Endothelial cell of umbilical vein (primary cell): ENCODE results near the gene MRPL57. TPM values are rescaled to one million over a fixed set of nuclear protein-coding genes. Genes with fewer than 3 reads are reported as not detected.
"Not testable (repeated sequence)": the region's sequence is repeated elsewhere in the genome, so short reads cannot be mapped to it uniquely, and the experiment has no call there.

Experiments
- BruUV-seq: library from RNA; stranded (reverse); fragments of 400-500 nt; replicated peaks from 2 replicates; lab custom pipeline; 2021; lab: Mats Ljungman, UMichigan
- CTCF ChIA-PET: fragments of 300-600, 350-600 bp; sonication (Branson Sonifier 250); formaldehyde crosslinking; loops from one replicate; lab custom pipeline; 2021; ENCODE audit warnings: antibody characterized with exemption, inconsistent platforms; lab: Charles Lee
- POLR2A ChIA-PET: fragments of 300-600, 350-600 bp; sonication (Branson Sonifier 250); formaldehyde crosslinking; loops from one replicate; lab custom pipeline; 2021; ENCODE audit warnings: antibody characterized with exemption, inconsistent platforms; lab: Charles Lee
- DNase-seq: peaks from one replicate; pipeline ENCODE4 v3.0.0-alpha.2; 2011; ENCODE audit warnings: low read depth, low spot score
- FAIRE-seq: peaks from 2 replicates; lab custom pipeline; 2011; peaks lifted over from hg19 to GRCh38; lab: Jason Lieb, UNC
- H2AFZ ChIP-seq: 2 replicates; pipeline ENCODE4 v1.6.0; 2012; ENCODE audit warnings: low read depth, low read length, control low read depth, inconsistent platforms
- H3K27ac ChIP-seq: 2 replicates; pipeline ENCODE4 v1.5.1; 2011; ENCODE audit warnings: low read depth, mild to moderate bottlenecking, control low read depth, low read length, moderate library complexity; ENCODE audit not compliant: insufficient read depth
- H3K27me3 ChIP-seq, 2 experiments: 2 replicates each; pipeline versions ENCODE4 v1.6.0 to v1.6.1; 2011; ENCODE audit warnings: low read length in 2 of 2, mixed read lengths in 1 of 2; ENCODE audit not compliant: control insufficient read depth in 2 of 2, insufficient read depth in 2 of 2
- H3K36me3 ChIP-seq, 2 experiments: 2 replicates in 1 of 2; 3 replicates in 1 of 2; pipeline ENCODE4 v1.5.1; 2011; ENCODE audit warnings: low read length in 2 of 2, mild to moderate bottlenecking in 1 of 2, moderate library complexity in 1 of 2; ENCODE audit not compliant: control insufficient read depth in 2 of 2, insufficient read depth in 2 of 2; ENCODE audit errors: extremely low read depth in 1 of 2
- H3K4me1 ChIP-seq: 3 replicates; pipeline ENCODE4 v1.5.1; 2011; ENCODE audit warnings: mild to moderate bottlenecking, low read length; ENCODE audit not compliant: control insufficient read depth, insufficient read depth; ENCODE audit errors: extremely low read depth
- H3K4me2 ChIP-seq: 2 replicates; pipeline ENCODE4 v1.6.1; 2011; ENCODE audit warnings: low read length, control low read depth, mixed read lengths; ENCODE audit not compliant: insufficient read depth
- H3K4me3 ChIP-seq, 3 experiments: fragments of 200-600 bp in 1 of 3; sonication (generic), shearing (Covaris generic) in 1 of 3; replicated peaks in 1 of 3; 2 replicates each; pipeline ENCODE4 v1.5.1; 2011 to 2016; ENCODE audit warnings: control low read depth in 3 of 3, low read length in 3 of 3, mild to moderate bottlenecking in 2 of 3, inconsistent platforms in 1 of 3, low read depth in 1 of 3, moderate library complexity in 1 of 3; ENCODE audit not compliant: insufficient read depth in 1 of 3
- H3K79me2 ChIP-seq: 2 replicates; pipeline ENCODE4 v1.6.0; 2012; ENCODE audit warnings: low read length, inconsistent platforms; ENCODE audit not compliant: control insufficient read depth, insufficient read depth
- H3K9ac ChIP-seq: replicated peaks from 2 replicates; pipeline ENCODE3; 2011; ENCODE audit warnings: low read length, control low read depth; ENCODE audit not compliant: insufficient read depth; ENCODE audit errors: extremely low read depth
- H3K9me1 ChIP-seq: replicated peaks from 3 replicates; pipeline ENCODE4 v1.6.0; 2011; ENCODE audit warnings: mild to moderate bottlenecking, low read length; ENCODE audit not compliant: control insufficient read depth, insufficient read depth; ENCODE audit errors: extremely low read depth
- H3K9me3 ChIP-seq: replicated peaks from 2 replicates; pipeline ENCODE4 v1.5.1; 2012; ENCODE audit warnings: low read length, inconsistent platforms; ENCODE audit not compliant: control insufficient read depth, insufficient read depth
- H4K20me1 ChIP-seq: replicated peaks from 2 replicates; pipeline ENCODE3; 2011; ENCODE audit warnings: mild to moderate bottlenecking, low read length; ENCODE audit not compliant: control insufficient read depth, insufficient read depth; ENCODE audit errors: extremely low read depth
- dilution Hi-C: fragments of 300-500 bp; cut with MboI; formaldehyde crosslinking; loops from one replicate; pipeline ENCODE4 v1.15.0; 2019; ENCODE audit warnings: low sequenced_read_pairs; ENCODE audit not compliant: extremely low pct_ligation_motif_present
- intact Hi-C: fragments of 100-400 bp; cut with micrococcal nuclease; formaldehyde crosslinking; loops from one replicate; pipeline ENCODE4 v1.10.0; 2022
- polyA plus RNA-seq, 4 experiments: library from polyadenylated mRNA; depleted of rRNA in 3 of 4; stranded (reverse) in 3 of 4; unstranded in 1 of 4; fragments of >200 nt; gene quantifications; 2 replicates each; pipeline versions ENCODE4 v1.2.1 to v1.2.3, GENCODE V29; 2011 to 2012; ENCODE audit warnings: missing spikeins in 1 of 4
- total RNA-seq: library from RNA; stranded (reverse); gene quantifications from 2 replicates; pipeline ENCODE4 v1.2.3, GENCODE V29; 2021

MRPL57 gene
- total and polyA plus RNA-seq, 2 donors (not counting 3 experiments of a cell fraction or from before 2014, with no cell fraction given) = 17.7 to 23.1 TPM

- CTCF ChIA-PET, dilution Hi-C loops, H3K9ac ChIP-seq, H2AFZ ChIP-seq, POLR2A ChIA-PET, H3K79me2 ChIP-seq, H3K27me3 ChIP-seq, H3K9me1 ChIP-seq, H3K4me2 ChIP-seq, FAIRE-seq, H3K4me1 ChIP-seq, H3K4me3 ChIP-seq, H3K36me3 ChIP-seq, H3K9me3 ChIP-seq, H4K20me1 ChIP-seq, intact Hi-C loops, H3K27ac ChIP-seq, BruUV-seq, DNase-seq: not testable (repeated sequence)
These were observed 21.3 kb downstream of the MRPL57 start for GRCh38 chr13:21197606-21198225.

DNA sequence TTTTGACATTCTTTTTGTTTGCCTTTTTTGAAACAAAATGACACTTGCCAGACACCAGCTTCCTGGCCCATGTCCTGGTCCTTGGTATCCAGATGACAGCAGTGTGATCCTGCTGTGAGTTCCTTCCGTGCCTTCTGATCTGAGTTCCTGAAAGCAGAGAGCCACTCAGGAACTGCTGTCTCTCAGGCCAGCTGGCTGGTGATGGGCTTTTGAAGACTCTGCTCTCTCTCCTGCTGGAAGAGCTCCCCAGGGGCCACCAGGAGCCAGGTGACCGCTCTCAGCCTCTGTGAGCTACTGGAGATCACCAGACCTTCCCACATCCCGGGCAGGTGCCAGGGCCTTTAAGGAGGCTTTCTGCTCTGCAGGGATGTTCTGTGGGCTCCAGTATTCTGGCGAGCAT is 21.9 kb downstream of the MRPL57 start:
- H3K4me2 ChIP-seq, DNase-seq, H3K36me3 ChIP-seq, intact Hi-C loops, H3K9me1 ChIP-seq, BruUV-seq, POLR2A ChIA-PET, H3K9me3 ChIP-seq, dilution Hi-C loops, H3K27ac ChIP-seq, H3K4me3 ChIP-seq, H3K9ac ChIP-seq, H3K79me2 ChIP-seq, H4K20me1 ChIP-seq, H3K27me3 ChIP-seq, H2AFZ ChIP-seq, H3K4me1 ChIP-seq, CTCF ChIA-PET: not testable (repeated sequence)
- peak; percentile 12 for FAIRE-seq

DNA sequence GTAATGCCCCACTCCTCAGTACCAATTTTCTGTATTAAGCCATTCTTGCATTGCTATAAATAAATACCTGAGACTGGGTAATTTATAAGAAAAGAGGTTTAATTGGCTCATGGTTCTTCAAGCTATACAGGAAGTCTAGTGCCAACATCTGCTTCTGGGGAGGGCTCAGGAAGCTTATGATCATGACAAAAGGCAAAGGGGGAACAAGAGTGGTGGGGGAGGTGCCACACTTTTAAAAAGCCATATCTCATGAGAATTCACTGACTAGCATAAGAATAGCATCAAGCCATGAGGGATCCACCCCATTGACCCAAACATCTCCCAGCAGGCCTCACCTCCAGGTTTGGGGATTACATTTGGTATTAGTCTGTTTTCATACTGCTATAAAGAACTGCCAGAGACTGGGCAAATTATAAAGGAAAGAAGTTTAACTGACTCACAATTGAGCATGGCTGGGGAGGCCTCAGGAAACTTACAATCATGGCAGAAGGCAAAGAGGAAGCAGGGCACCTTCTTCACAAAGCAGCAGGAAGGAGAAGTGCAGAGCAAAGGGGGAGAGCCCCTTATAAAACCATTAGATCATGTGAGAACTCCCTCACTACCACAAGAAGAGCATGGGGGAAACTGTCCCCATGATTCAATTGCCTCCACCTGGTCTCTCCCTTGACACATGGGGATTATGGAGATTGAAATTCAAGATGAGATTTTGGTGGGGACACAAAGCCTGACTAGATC is 25.2 kb downstream of the MRPL57 start:
- H3K9me3 ChIP-seq, DNase-seq, BruUV-seq, intact Hi-C loops, H3K4me1 ChIP-seq, H2AFZ ChIP-seq, H3K4me2 ChIP-seq, H3K4me3 ChIP-seq, dilution Hi-C loops, H3K36me3 ChIP-seq, H3K9me1 ChIP-seq, H3K79me2 ChIP-seq, H4K20me1 ChIP-seq, H3K27ac ChIP-seq, POLR2A ChIA-PET, CTCF ChIA-PET, H3K9ac ChIP-seq, H3K27me3 ChIP-seq: not testable (repeated sequence)
- FAIRE-seq = peak; percentile 62
